K562 (cell line): Measurements from ENCODE around the gene AFF1. TPM values are rescaled to one million over a fixed set of nuclear protein-coding genes. Genes with fewer than 3 reads are reported as not detected.

Experiments used
- ATAC-seq: fragments of 200-7000 bp; cut with Tn5 transposase; 3 replicates; pipeline ENCODE4 v1.9.1; 2020; ENCODE audit warnings: moderate library complexity
- BruUV-seq: library from RNA; stranded (reverse); fragments of 400-500 nt; replicated peaks from 2 replicates; lab custom pipeline; 2021; lab: Mats Ljungman, UMichigan
- CTCF ChIA-PET: fragments of 300-600 bp; formaldehyde crosslinking; extraction: SDS; loops from one replicate; lab custom pipeline; 2021; ENCODE audit warnings: low intra/inter-chr PET ratio; lab: Yijun Ruan, JAX
- POLR2A ChIA-PET: fragments of 300-600, 350-650 bp; sonication (Branson Sonifier 250); formaldehyde crosslinking; extraction: SDS; loops from one replicate; lab custom pipeline; 2021; ENCODE audit warnings: antibody characterized with exemption, inconsistent platforms; lab: Yijun Ruan, JAX
- DNase-seq, 4 experiments: peaks; one replicate each; pipeline versions ENCODE4 v3.0.0 to v3.0.0-alpha.2; 2011 to 2018; ENCODE audit warnings: low spot score in 3 of 4, mixed read lengths in 3 of 4; ENCODE audit errors: extremely low read depth in 1 of 4
- FAIRE-seq: peaks from 2 replicates; lab custom pipeline; 2011; peaks lifted over from hg19 to GRCh38; lab: Jason Lieb, UNC
- H2AFZ ChIP-seq: 2 replicates; pipeline ENCODE4 v1.6.0; 2011; ENCODE audit warnings: low read depth, low read length, control low read depth, inconsistent platforms
- H3K27ac ChIP-seq: fragments of 200-600 bp; 3 replicates; pipeline ENCODE4 v1.8.0; 2011; ENCODE audit warnings: low read depth, mild to moderate bottlenecking, control low read depth, inconsistent platforms, low read length, moderate library complexity, mixed read lengths; ENCODE audit errors: extremely low read depth
- H3K27me3 ChIP-seq, 2 experiments: fragments of 300-600 bp in 1 of 2; 2 replicates in 1 of 2; 3 replicates in 1 of 2; pipeline versions ENCODE4 v1.6.0 to v1.8.0; 2011; ENCODE audit warnings: inconsistent platforms in 2 of 2, low read length in 2 of 2, mild to moderate bottlenecking in 1 of 2, mixed read lengths in 1 of 2, moderate library complexity in 1 of 2; ENCODE audit not compliant: control insufficient read depth in 2 of 2, insufficient read depth in 2 of 2
- H3K36me3 ChIP-seq: fragments of 300-600 bp; 3 replicates; pipeline ENCODE4 v1.8.0; 2011; ENCODE audit warnings: mild to moderate bottlenecking, low read length, inconsistent platforms; ENCODE audit not compliant: control insufficient read depth, insufficient read depth
- H3K4me1 ChIP-seq, 2 experiments: fragments of 200-600 bp in 1 of 2; replicated peaks in 1 of 2; 2 replicates in 1 of 2; 3 replicates in 1 of 2; pipeline versions ENCODE4 v1.5.1 to v1.8.0; 2011; ENCODE audit warnings: inconsistent platforms in 2 of 2, low read length in 2 of 2, mild to moderate bottlenecking in 1 of 2, mixed read lengths in 1 of 2, moderate library complexity in 1 of 2; ENCODE audit not compliant: control insufficient read depth in 2 of 2, insufficient read depth in 2 of 2
- H3K4me2 ChIP-seq: 2 replicates; pipeline ENCODE4 v1.6.1; 2011; ENCODE audit warnings: low read length, control low read depth, inconsistent platforms, mixed read lengths; ENCODE audit not compliant: insufficient read depth
- H3K4me3 ChIP-seq: fragments of 200-600 bp; sonication (generic), shearing (Covaris generic); 2 replicates; pipeline ENCODE4 v1.5.1; 2016; ENCODE audit warnings: control low read depth, inconsistent platforms
- H3K79me2 ChIP-seq: fragments of 200-600 bp; 3 replicates; pipeline ENCODE4 v1.8.0; 2011; ENCODE audit warnings: low read length, inconsistent platforms; ENCODE audit not compliant: control insufficient read depth, insufficient read depth
- H3K9ac ChIP-seq, 2 experiments: 2 replicates each; pipeline versions ENCODE4 v1.6.0 to v1.6.1; 2011; ENCODE audit warnings: low read depth in 2 of 2, low read length in 2 of 2, control low read depth in 1 of 2, inconsistent platforms in 1 of 2, mild to moderate bottlenecking in 1 of 2, mixed read lengths in 1 of 2; ENCODE audit not compliant: insufficient read depth in 1 of 2
- H3K9me1 ChIP-seq: one replicate; pipeline ENCODE4 v1.6.0; 2011; ENCODE audit warnings: inconsistent platforms, mild to moderate bottlenecking, low read length, moderate library complexity; ENCODE audit not compliant: control insufficient read depth, insufficient read depth
- H3K9me3 ChIP-seq: replicated peaks from 2 replicates; pipeline ENCODE4 v1.5.1; 2011; ENCODE audit warnings: low read depth, low read length, inconsistent platforms; ENCODE audit not compliant: control insufficient read depth, insufficient read depth
- H4K20me1 ChIP-seq: replicated peaks from 2 replicates; pipeline ENCODE4 v1.6.1; 2011; ENCODE audit warnings: low read length, inconsistent platforms, mixed read lengths; ENCODE audit not compliant: control insufficient read depth, insufficient read depth
- KDM1A ChIP-seq, 2 experiments: fragments of 450-650 bp; IDR thresholded peaks; 2 replicates each; pipeline ENCODE4 v1.6.1; 2016; ENCODE audit warnings: mild to moderate bottlenecking in 2 of 2
- NFE2L1 ChIP-seq: fragments of 450-650 bp; IDR thresholded peaks from 2 replicates; pipeline ENCODE4 v1.6.1; 2016; ENCODE audit warnings: missing genetic modification characterization, low read depth, mild to moderate bottlenecking, missing compliant biosample characterization, moderate library complexity, borderline replicate concordance
- RAD51 ChIP-seq: fragments of 450-650 bp; IDR thresholded peaks from 2 replicates; pipeline ENCODE4 v1.7.1; 2016; ENCODE audit warnings: low read depth, mild to moderate bottlenecking, borderline replicate concordance
- TSC22D4 ChIP-seq: fragments of 450-650 bp; IDR thresholded peaks from 2 replicates; pipeline ENCODE4 v1.6.1; 2016; ENCODE audit warnings: missing genetic modification characterization, missing biosample characterization, control low read depth
- ZEB2 ChIP-seq: fragments of 450-650 bp; IDR thresholded peaks from 2 replicates; pipeline ENCODE4 v1.6.1; 2016
- ZMIZ1 ChIP-seq, 2 experiments: fragments of 150-350 bp in 1 of 2; IDR thresholded peaks; 2 replicates each; pipeline ENCODE4 v1.6.1; 2012 to 2016; ENCODE audit warnings: low read depth in 2 of 2, low read length in 2 of 2, mild to moderate bottlenecking in 1 of 2, moderate library complexity in 1 of 2
- ZNF407 ChIP-seq: fragments of 450-650 bp; IDR thresholded peaks from 2 replicates; pipeline ENCODE4 v1.6.1; 2016; ENCODE audit warnings: low read depth
- WGBS: fragments of 100-300 bp; shearing (Covaris generic); methylation state at CpG from one replicate; pipeline ENCODE4 v1.1.6; 2016; ENCODE audit warnings: low coverage, mixed read lengths; ENCODE audit not compliant: insufficient coverage; ENCODE audit errors: missing lambda C conversion rate; 5-methylcytosine and 5-hydroxymethylcytosine counted together
- in situ Hi-C: fragments of 300-500 bp; cut with MboI; formaldehyde crosslinking; loops from 4 replicates; pipeline ENCODE4 v1.15.0; 2018; ENCODE audit warnings: inconsistent platforms, mixed read lengths
- intact Hi-C: fragments of 100-400 bp; cut with micrococcal nuclease; formaldehyde crosslinking; loops from 2 replicates; pipeline ENCODE4 v1.14.2; 2022
- polyA plus RNA-seq, 8 experiments: library from polyadenylated mRNA; depleted of rRNA in 4 of 8; stranded (reverse) in 5 of 8; unstranded in 3 of 8; fragments of >200 nt; fragmentation: Nextera tagmentation in 2 of 8; fragmentation: Illumina TruSeq in 1 of 8; extraction: Ambion mirVana in 2 of 8; extraction: Trizol in 1 of 8; gene quantifications; 2 replicates each; pipeline versions ENCODE4 v1.2.1 to v1.2.3, GENCODE V29; 2011 to 2014; ENCODE audit warnings: inconsistent platforms in 1 of 8, missing spikeins in 1 of 8
- total RNA-seq, 7 experiments: library from RNA; depleted of rRNA in 6 of 7; stranded (reverse); fragments of >200 nt in 6 of 7; fragmentation: Illumina TruSeq in 2 of 7; extraction: Trizol in 2 of 7; gene quantifications; 2 replicates each; pipeline versions ENCODE4 v1.2.1 to v1.2.3, GENCODE V29; 2011 to 2021; ENCODE audit warnings: low replicate concordance in 1 of 7
- TF ChIP-seq, protein P1 (sequence below): fragments of 250-450 bp; sonication (Bioruptor Pico); IDR thresholded peaks from 2 replicates; pipeline ENCODE4 v1.8.0; 2022; ENCODE audit warnings: moderate library complexity, mild to moderate bottlenecking, inconsistent platforms

Gene AFF1
- total and polyA plus RNA-seq, 9 of the 15 experiments (the other 6 are each of a cell fraction or from before 2014, with no cell fraction given) = 4.1 to 47.5 (median 17.2) TPM

DNA sequence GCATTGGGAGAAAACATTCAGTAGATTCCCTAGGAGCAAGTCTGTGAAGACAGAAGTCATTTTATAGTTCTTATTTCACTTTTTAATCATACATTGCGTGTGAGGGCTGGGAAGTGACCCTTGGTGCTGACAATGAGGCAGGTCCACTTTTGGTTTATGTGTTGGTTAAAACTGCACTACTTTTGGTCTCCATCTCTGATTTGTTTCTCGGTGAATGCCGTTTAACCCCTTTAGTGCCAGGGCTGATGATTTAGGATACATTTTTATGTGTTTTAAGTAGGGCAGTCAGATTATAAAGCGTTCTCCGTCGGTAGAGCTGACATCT, 110.4 kb downstream of the AFF1 start:
- H2AFZ ChIP-seq = no peak overlapping the region
- CTCF ChIA-PET = no interaction called here
- H3K27ac ChIP-seq = no peak overlapping the region; the same call in 2 of the 3 replicates
- no peaks in the 10 kb centered on the region for H3K9me3 ChIP-seq
- no peak; the same call in 2 of the 3 replicates for ATAC-seq
- H3K4me3 ChIP-seq = no peak overlapping the region
- TF ChIP-seq, protein P1, sequence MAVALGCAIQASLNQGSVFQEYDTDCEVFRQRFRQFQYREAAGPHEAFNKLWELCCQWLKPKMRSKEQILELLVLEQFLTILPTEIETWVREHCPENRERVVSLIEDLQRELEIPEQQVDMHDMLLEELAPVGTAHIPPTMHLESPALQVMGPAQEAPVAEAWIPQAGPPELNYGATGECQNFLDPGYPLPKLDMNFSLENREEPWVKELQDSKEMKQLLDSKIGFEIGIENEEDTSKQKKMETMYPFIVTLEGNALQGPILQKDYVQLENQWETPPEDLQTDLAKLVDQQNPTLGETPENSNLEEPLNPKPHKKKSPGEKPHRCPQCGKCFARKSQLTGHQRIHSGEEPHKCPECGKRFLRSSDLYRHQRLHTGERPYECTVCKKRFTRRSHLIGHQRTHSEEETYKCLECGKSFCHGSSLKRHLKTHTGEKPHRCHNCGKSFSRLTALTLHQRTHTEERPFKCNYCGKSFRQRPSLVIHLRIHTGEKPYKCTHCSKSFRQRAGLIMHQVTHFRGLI (CRISPR knock-in tag) = no peak
- no peak for TF ChIP-seq ZEB2
- TF ChIP-seq ZNF407 = no peak
- TF ChIP-seq ZMIZ1 (IDR thresholded peaks at IDR 0.05; ENCODE audit: low read depth in 2 of 2, low read length in 2 of 2) = no peak
- no peak for TF ChIP-seq KDM1A (IDR thresholded peaks at IDR 0.05)
- TF ChIP-seq TSC22D4 (tag) = no peak
- TF ChIP-seq NFE2L1 = no peak
- no peak for TF ChIP-seq RAD51
- TF ChIP-seq, all 486 proteins: peak for 0
- Histone ChIP-seq H4K20me1 (peaks cover 13% of the 10 kb centered on the region; the same call in 1 of the 2 replicates), H3K4me2 (peak overlapping the region; percentile 52), H3K9me1 (no peaks in the 10 kb centered on the region), H3K27me3 (no peaks in the 10 kb centered on the region), H3K9ac (peak overlapping the region in 1 of 2 experiments; percentile 10; a peak in 1 of 4 replicates), H3K4me1 (peaks cover 10 to 31% of the 10 kb centered on the region in 2 experiments; a peak in 4 of 5 replicates), H3K36me3 (peaks cover 36% of the 10 kb centered on the region; the same call in 2 of the 3 replicates), H3K79me2 (peaks cover 94% of the 10 kb centered on the region)
- POLR2A ChIA-PET = interaction anchor here (0.7 kb wide), 1 partner anchor 10 kb away, joined by 4 read pairs; no protein-coding TSS in a partner anchor
- no TSS peak for BruUV-seq
- intact Hi-C loops = no loop called here
- WGBS = 67% methylated on average over 6 of the region's 6 CpGs
- DNase-seq (no peak), FAIRE-seq (no peak)
- in situ Hi-C loops = no loop called here
